Right lobe of liver (tissue), 4 donors: ENCODE measurements around the gene RASGRP1.

Experiments
- CTCF ChIP-seq, 4 donors: fragments of 200-600 bp in 3 of 4; fragments of 450-650 bp in 1 of 4; IDR thresholded peaks; one replicate each; pipeline versions ENCODE4 v1.5.1 to v1.8.0; 2016 to 2022; ENCODE audit warnings: antibody characterized with exemption in 4 of 4, mild to moderate bottlenecking in 2 of 4
- POLR2A ChIP-seq: fragments of 450-650 bp; IDR thresholded peaks from one replicate; pipeline ENCODE4 v1.6.1; 2017; ENCODE audit warnings: antibody characterized with exemption, mild to moderate bottlenecking
- donor health status: DM: no; HTN: no; CAD: no.
- donor health status: DM: no; HTN: no; CAD: no.
- donor health status: DM: no; HTN: yes; CAD: no.

GRCh38 chr15:38545179-38545578 is 19.4 kb downstream of the RASGRP1 start:
- TF ChIP-seq POLR2A (no peak), CTCF (IDR thresholded peaks at IDR 0.05) (no peak)
